Retinal pigment epithelial cell (primary cell): ENCODE measurements around the gene NPC2.
A peak's percentile ranks its signal among the peaks of the same experiment; 100 is the strongest.

Experiments used
- DNase-seq: peaks from one replicate; pipeline ENCODE4 v3.0.0-alpha.2; 2010; ENCODE audit warnings: low read depth
- H3K4me3 ChIP-seq: 2 replicates; pipeline ENCODE4 v1.5.1; 2011; ENCODE audit warnings: mild to moderate bottlenecking, low read length, control low read depth, moderate library complexity
- CTCF ChIP-seq: conservative IDR thresholded peaks from 2 replicates; pipeline ENCODE4 v1.5.1; 2011; ENCODE audit warnings: low read depth, low read length, control low read depth, inconsistent platforms

Gene NPC2

GRCh38 chr14:74493343-74494261 is 497 bp upstream of the NPC2 start, which contains the start of gene ISCA2:
Gene ISCA2, plus strand, starts transcription at chr14:74493765. Its CDS starts 10 bp downstream, at chr14:74493775.
- peak within 1 kb of the TSS; percentile 99 for H3K4me3 ChIP-seq
- no peak for TF ChIP-seq CTCF
- DNase-seq: peak; percentile 97

- peak; percentile 25 for TF ChIP-seq CTCF
- DNase-seq: no peak
- peak overlapping the region; percentile 87 for H3K4me3 ChIP-seq
Observed at GRCh38 chr14:74491956-74492775, 939 bp downstream of the NPC2 start.

DNA sequence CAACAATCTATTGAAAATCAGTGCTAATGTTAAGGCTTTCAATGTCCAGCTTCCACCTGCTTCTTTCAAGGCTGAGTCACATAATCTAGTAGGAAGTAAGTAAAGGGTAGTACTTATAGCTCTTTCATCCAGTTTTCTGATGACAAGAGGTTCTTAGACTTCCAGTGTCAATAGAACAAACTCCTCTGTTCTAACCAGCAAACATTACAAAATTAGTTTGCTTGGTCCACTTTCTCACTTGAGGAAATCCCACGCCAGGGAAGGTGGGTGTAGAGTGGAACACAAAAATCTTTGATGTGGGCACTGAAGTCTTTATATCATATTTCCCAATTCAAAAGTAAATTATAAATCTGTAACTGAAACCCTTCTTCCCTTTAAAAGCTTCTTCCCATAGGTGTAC is 2.6 kb downstream of the NPC2 start:
- DNase-seq: no peak
- TF ChIP-seq CTCF: no peak
- H3K4me3 ChIP-seq: no peak overlapping the region

- no peak for TF ChIP-seq CTCF
- H3K4me3 ChIP-seq: no peak overlapping the region
- DNase-seq: peak; percentile 67
Observed at GRCh38 chr14:74488786-74489397, 4.2 kb downstream of the NPC2 start.

DNA sequence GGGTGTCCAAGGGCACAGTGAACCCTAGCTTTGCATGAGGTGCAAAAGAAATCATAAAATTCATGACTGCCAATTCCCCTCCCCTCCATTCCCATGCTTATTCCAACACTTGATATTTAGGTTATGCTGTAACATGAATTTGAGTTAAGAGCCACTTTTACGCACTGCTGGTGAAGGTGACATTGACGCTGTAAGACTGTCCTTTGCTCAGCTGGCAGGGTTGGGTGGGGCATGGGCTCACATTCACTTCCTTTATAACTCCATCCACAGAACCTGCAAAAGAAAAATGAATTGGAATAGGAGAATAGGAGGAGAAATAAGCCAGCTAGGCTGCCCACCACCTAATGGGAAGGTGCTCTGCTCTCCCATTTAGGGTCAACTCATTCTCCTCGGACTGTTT is 6.9 kb downstream of the NPC2 start:
- no peak for TF ChIP-seq CTCF
- no peak overlapping the region for H3K4me3 ChIP-seq
- no peak for DNase-seq

DNA sequence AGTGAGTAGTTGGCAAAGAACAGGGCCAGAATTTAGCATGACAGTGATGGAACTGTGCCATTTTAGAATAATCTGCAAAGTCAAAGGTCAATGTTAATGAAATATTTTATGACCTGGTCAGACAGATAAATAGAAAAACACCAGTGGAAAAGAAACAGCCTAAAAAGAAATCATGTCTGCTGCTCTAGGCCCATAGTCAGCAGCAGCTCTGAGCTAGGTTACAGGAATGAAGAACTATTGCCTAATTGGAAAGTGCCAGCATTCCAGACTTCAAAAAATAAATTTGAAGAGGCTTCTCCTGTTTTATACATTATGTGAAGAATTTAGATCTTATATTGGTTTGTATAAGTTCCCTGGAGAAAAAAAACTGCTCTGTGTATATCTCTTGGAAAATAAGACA is 9.8 kb downstream of the NPC2 start:
- no peak overlapping the region for H3K4me3 ChIP-seq
- DNase-seq: no peak
- no peak for TF ChIP-seq CTCF
